Hepatocyte (in vitro differentiated cells): ENCODE data around the gene STAB2.

Experiments used
- EZH2 ChIP-seq: fragments of 200-600 bp; sonication (generic); IDR thresholded peaks from 2 replicates; pipeline ENCODE4 v1.6.1; 2016; ENCODE audit warnings: antibody characterized with exemption, mild to moderate bottlenecking, borderline replicate concordance
- TF ChIP-seq, protein P1 (sequence below): fragments of 200-600 bp; sonication (generic); IDR thresholded peaks from 2 replicates; pipeline ENCODE4 v1.5.1; 2016; ENCODE audit warnings: antibody characterized with exemption, mild to moderate bottlenecking; ENCODE audit not compliant: poor library complexity

DNA sequence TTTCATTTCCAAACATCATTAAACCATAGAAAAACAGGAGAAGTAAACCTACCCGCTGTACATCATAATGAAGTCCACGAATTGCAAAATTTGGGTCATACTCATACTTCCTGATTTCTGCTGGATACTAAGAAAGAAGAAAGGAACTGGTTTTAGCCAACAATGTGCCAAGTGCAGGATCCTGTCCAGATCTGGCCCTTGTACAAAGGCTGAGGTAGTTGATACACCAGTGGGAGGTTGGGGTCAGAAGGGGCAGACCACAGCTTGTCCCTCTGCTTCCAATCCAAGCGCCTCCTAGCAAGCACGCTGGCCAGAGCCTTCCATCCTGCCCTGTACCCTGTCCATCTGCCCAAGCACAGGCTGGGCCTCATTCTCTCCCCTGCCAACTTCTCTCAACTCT is 219.7 kb downstream of the STAB2 start:
- TF ChIP-seq, protein P1, sequence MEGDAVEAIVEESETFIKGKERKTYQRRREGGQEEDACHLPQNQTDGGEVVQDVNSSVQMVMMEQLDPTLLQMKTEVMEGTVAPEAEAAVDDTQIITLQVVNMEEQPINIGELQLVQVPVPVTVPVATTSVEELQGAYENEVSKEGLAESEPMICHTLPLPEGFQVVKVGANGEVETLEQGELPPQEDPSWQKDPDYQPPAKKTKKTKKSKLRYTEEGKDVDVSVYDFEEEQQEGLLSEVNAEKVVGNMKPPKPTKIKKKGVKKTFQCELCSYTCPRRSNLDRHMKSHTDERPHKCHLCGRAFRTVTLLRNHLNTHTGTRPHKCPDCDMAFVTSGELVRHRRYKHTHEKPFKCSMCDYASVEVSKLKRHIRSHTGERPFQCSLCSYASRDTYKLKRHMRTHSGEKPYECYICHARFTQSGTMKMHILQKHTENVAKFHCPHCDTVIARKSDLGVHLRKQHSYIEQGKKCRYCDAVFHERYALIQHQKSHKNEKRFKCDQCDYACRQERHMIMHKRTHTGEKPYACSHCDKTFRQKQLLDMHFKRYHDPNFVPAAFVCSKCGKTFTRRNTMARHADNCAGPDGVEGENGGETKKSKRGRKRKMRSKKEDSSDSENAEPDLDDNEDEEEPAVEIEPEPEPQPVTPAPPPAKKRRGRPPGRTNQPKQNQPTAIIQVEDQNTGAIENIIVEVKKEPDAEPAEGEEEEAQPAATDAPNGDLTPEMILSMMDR, result no peak
- no peak for TF ChIP-seq EZH2
